Central memory CD8-positive, alpha-beta T cell (primary cell): Measurements from ENCODE around the gene LIMK2.
A peak's percentile ranks its signal among the peaks of the same experiment; 100 is the strongest.
"Not testable (repeated sequence)": the region's sequence is repeated elsewhere in the genome, so short reads cannot be mapped to it uniquely, and the experiment has no call there.

Experiments used
- ATAC-seq: fragments of 150-1000 bp; cut with Tn5 transposase; replicated peaks from 2 replicates; pipeline ENCODE4 v1.10.0; 2022; ENCODE audit warnings: mild to moderate bottlenecking, moderate FRiP score, moderate number of reproducible peaks; ENCODE audit not compliant: poor library complexity, severe bottlenecking; ENCODE audit errors: extremely low read depth
- DNase-seq, 2 donors: peaks; one replicate each; pipeline ENCODE4 v3.0.0; 2021; ENCODE audit warnings: low spot score in 2 of 2
- H3K27ac Mint-ChIP-seq: one replicate; pipeline ENCODE4 v1.8.0; 2022; ENCODE audit warnings: low read depth, mild to moderate bottlenecking, moderate library complexity, mixed read lengths
- H3K27me3 Mint-ChIP-seq: one replicate; pipeline ENCODE4 v1.8.0; 2022; ENCODE audit warnings: mixed read lengths
- H3K36me3 Mint-ChIP-seq: one replicate; pipeline ENCODE4 v1.8.0; 2022; ENCODE audit warnings: mild to moderate bottlenecking, moderate library complexity, mixed read lengths; ENCODE audit not compliant: insufficient read depth
- H3K4me1 Mint-ChIP-seq: one replicate; pipeline ENCODE4 v1.8.0; 2022; ENCODE audit warnings: mixed read lengths
- H3K4me3 Mint-ChIP-seq: one replicate; pipeline ENCODE4 v1.8.0; 2022; ENCODE audit warnings: mild to moderate bottlenecking, moderate library complexity, mixed read lengths
- H3K9me3 Mint-ChIP-seq: one replicate; pipeline ENCODE4 v1.8.0; 2022; ENCODE audit warnings: mixed read lengths

LIMK2 gene

DNA sequence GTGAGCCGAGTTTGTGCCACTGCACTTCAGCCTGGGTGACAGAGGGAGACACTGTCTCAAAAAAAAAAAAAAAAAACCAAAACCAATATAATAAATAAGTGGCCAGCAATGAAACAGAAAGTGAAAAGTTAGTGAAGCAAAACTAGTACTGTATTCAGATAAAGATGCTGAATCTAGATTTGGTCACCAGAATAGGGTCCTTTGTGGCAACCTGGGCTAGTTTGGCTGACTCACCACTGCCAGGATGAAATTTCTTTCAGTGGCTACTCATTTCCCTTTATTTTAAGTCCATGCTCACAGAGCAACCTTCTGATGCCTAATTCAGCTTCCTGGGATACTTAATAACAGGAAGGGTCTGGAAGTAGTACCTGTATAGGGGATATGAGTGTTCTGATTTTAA, 26.0 kb downstream of the LIMK2 start:
- DNase-seq = no peak
- H3K4me1 Mint-ChIP-seq = peaks cover 26% of the 10 kb centered on the region
- ATAC-seq = no peak
- no peaks in the 10 kb centered on the region for H3K9me3 Mint-ChIP-seq
- no peak overlapping the region for H3K4me3 Mint-ChIP-seq
- no peaks in the 10 kb centered on the region for H3K27me3 Mint-ChIP-seq
- no peak overlapping the region for H3K27ac Mint-ChIP-seq
- peaks cover 12% of the 10 kb centered on the region for H3K36me3 Mint-ChIP-seq

GRCh38 chr22:31239771-31240370, 27.8 kb downstream of the LIMK2 start:
- Mint-ChIP-seq H3K9me3 (no peaks in the 10 kb centered on the region), H3K4me1 (peaks cover 15% of the 10 kb centered on the region), H3K27me3 (no peaks in the 10 kb centered on the region), H3K27ac (no peak overlapping the region), H3K4me3 (no peak overlapping the region), H3K36me3 (peaks cover 8% of the 10 kb centered on the region)
- ATAC-seq (no peak), DNase-seq (no peak)

DNA sequence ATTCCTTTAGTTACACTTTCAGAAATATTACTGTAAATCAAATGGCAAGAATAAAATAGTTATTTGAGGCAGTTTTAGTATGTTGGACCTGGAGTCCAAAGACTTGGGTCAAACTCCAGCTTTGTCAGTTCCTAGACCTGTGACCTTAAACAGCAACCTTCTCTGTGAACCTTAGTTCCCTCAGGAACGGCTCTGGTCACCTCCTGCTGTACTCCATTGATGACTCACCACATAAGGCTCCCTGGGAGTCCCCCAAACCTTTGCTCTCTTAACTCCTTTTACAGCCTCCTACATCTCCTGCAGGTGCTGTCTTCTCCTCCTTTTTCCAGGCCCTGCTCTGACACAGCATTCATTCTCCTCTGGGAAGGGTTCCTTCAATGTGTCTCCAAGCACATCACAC, 29.1 kb downstream of the LIMK2 start:
- Mint-ChIP-seq H3K4me3 (no peak overlapping the region), H3K4me1 (peaks cover 17% of the 10 kb centered on the region), H3K27me3 (no peaks in the 10 kb centered on the region), H3K27ac (no peak overlapping the region), H3K9me3 (no peaks in the 10 kb centered on the region), H3K36me3 (peaks cover 8% of the 10 kb centered on the region)
- DNase-seq (no peak), ATAC-seq (no peak)

GRCh38 chr22:31241936-31242335, 29.8 kb downstream of the LIMK2 start:
- H3K27ac Mint-ChIP-seq = no peak overlapping the region
- H3K4me1 Mint-ChIP-seq = peaks cover 20% of the 10 kb centered on the region
- H3K27me3 Mint-ChIP-seq = no peaks in the 10 kb centered on the region
- no peaks in the 10 kb centered on the region for H3K9me3 Mint-ChIP-seq
- H3K4me3 Mint-ChIP-seq = no peak overlapping the region
- ATAC-seq (no peak), DNase-seq (no peak)
- peaks cover 10% of the 10 kb centered on the region for H3K36me3 Mint-ChIP-seq

GRCh38 chr22:31243339-31244045, 31.4 kb downstream of the LIMK2 start:
- DNase-seq (no peak), ATAC-seq (no peak)
- peaks cover 29% of the 10 kb centered on the region for H3K4me1 Mint-ChIP-seq
- H3K36me3 Mint-ChIP-seq = peaks cover 10% of the 10 kb centered on the region
- no peaks in the 10 kb centered on the region for H3K27me3 Mint-ChIP-seq
- no peak overlapping the region for H3K4me3 Mint-ChIP-seq
- no peaks in the 10 kb centered on the region for H3K9me3 Mint-ChIP-seq
- H3K27ac Mint-ChIP-seq = no peak overlapping the region

GRCh38 chr22:31244046-31244942, 32.2 kb downstream of the LIMK2 start:
- Mint-ChIP-seq H3K4me1 (peaks cover 28% of the 10 kb centered on the region), H3K4me3 (no peak overlapping the region), H3K27me3 (no peaks in the 10 kb centered on the region), H3K36me3 (peaks cover 9% of the 10 kb centered on the region), H3K27ac (peak overlapping the region; percentile 38), H3K9me3 (no peaks in the 10 kb centered on the region)
- DNase-seq = no peak
- no peak for ATAC-seq

DNA sequence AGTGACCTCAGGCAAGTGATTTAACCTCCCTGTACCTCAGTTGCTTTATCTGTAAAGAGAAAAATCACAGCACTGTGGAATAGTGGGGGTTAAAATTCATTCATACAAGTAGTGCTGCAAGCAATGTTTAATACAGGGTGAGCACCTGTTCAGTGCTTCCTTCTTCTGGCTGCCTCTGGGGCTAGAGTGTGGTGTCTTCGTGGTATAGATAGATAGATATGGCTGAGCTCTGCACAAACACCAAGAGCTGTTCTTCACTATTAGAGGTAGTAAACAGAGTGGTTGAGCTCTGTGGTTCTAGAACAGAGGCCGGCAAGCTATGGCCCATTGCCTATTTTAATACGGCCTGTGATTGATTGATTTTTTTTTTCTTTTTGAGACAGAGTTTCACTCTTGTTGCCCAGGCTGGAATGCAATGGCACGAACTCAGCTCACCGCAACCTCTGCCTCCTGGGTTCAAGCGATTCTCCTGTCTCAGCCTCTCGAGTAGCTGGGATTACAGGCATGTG, 32.9 kb downstream of the LIMK2 start:
- H3K36me3 Mint-ChIP-seq = peaks cover 10% of the 10 kb centered on the region
- ATAC-seq (no peak), DNase-seq (no peak)
- H3K27ac Mint-ChIP-seq = peak overlapping the region; percentile 36
- H3K4me1 Mint-ChIP-seq = peaks cover 23% of the 10 kb centered on the region
- H3K4me3 Mint-ChIP-seq = no peak overlapping the region
- H3K27me3 Mint-ChIP-seq = no peaks in the 10 kb centered on the region
- no peaks in the 10 kb centered on the region for H3K9me3 Mint-ChIP-seq

DNA sequence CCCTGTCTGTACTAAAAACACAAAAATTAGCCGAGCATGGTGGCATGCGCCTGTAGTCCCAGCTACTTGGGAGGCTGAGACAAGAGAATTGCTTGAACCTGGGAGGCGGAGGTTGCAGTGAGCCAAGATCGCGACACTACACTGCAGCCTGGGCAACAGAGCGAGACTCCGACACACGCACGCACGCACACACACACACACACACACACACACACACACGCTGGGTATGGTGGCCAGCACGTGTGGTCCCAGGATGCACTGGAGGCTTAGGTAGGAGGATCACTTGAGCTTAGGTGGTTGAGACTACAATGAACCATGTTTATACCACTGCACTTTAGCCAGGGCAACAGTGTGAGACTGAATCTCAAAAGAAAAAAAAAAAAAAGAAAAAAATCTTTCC, 33.9 kb downstream of the LIMK2 start:
- not testable (repeated sequence) for H3K27me3 Mint-ChIP-seq, ATAC-seq, H3K27ac Mint-ChIP-seq, H3K9me3 Mint-ChIP-seq, H3K4me3 Mint-ChIP-seq, DNase-seq, H3K36me3 Mint-ChIP-seq
- peaks cover 23% of the 10 kb centered on the region for H3K4me1 Mint-ChIP-seq

DNA sequence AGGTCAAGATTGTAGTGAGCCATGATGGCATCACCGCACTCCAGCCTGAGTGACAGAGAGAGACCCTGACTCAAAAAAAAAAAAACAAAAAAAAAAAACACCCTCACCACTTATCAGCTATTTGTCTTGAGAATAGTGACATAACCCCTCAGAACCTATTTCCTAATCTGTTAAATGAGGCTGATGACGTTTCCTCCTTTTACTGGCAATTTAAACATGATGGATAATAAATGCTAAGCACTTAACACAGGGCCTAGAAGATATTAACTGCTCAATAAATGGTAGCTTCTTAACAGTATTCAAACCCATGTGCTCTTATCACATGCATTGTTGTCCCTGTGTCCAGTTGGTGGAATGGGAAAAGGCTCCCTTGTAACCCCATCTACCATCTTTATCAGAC, 34.6 kb downstream of the LIMK2 start:
- no peaks in the 10 kb centered on the region for H3K27me3 Mint-ChIP-seq
- DNase-seq (no peak), ATAC-seq (no peak)
- H3K9me3 Mint-ChIP-seq = no peaks in the 10 kb centered on the region
- H3K36me3 Mint-ChIP-seq = peaks cover 5% of the 10 kb centered on the region
- H3K4me1 Mint-ChIP-seq = peaks cover 18% of the 10 kb centered on the region
- no peak overlapping the region for H3K27ac Mint-ChIP-seq
- no peak overlapping the region for H3K4me3 Mint-ChIP-seq

GRCh38 chr22:31247726-31248125, 35.6 kb downstream of the LIMK2 start:
- DNase-seq (no peak), ATAC-seq (no peak)
- Mint-ChIP-seq H3K9me3 (no peaks in the 10 kb centered on the region), H3K36me3 (peaks cover 5% of the 10 kb centered on the region), H3K27ac (no peak overlapping the region), H3K4me3 (peak overlapping the region; percentile 46), H3K4me1 (peaks cover 18% of the 10 kb centered on the region), H3K27me3 (no peaks in the 10 kb centered on the region)

DNA sequence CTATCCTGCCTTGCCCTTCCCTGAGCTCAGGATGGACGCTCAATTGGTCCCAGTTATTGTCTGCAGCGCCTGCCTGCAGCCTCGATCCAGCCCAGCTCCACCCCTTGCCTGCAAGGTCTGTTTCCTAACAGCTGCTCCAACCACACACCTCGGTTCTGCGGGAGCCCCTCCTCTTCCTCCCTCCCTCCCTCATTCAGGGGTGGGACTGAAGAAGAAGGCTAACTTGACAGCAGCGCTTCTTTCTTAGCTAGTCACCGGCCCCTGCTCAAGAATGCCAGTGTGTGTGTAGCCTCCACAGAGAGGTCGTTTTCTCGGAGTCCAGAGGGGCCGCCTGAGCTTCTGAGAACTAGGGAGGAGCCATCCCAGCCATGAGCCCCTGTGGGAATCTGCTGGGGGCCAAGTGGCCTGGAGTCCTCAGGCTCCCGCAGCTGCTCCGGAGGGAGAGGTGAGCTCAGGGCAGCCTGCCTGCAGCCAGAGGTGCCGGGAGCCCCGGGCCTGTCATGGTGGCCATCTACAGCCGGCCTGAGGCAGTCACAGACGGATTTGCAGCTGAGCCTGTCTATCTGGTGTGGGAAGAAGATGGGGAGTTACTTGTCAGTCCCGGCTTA, 36.1 kb downstream of the LIMK2 start:
- Mint-ChIP-seq H3K27ac (no peak overlapping the region), H3K9me3 (no peaks in the 10 kb centered on the region), H3K4me3 (peak overlapping the region; percentile 46), H3K36me3 (peaks cover 4% of the 10 kb centered on the region), H3K4me1 (peaks cover 18% of the 10 kb centered on the region), H3K27me3 (no peaks in the 10 kb centered on the region)
- ATAC-seq (peak; percentile 98), DNase-seq (peak in 1 of 2 donors; percentile 43)
